Stimulated activated CD8-positive, alpha-beta memory T cell treated with anti-CD3 and anti-CD28 coated beads, Interleukin-12 subunit alpha, Interleukin-12 subunit beta, amount 100 ng/mL, for 24 hours (primary cell): ENCODE measurements around the gene GABRG3.

Experiments
- DNase-seq: peaks from one replicate; pipeline ENCODE4 v3.0.0-alpha.2; 2020; ENCODE audit errors: extremely low read depth

GABRG3 gene

DNA sequence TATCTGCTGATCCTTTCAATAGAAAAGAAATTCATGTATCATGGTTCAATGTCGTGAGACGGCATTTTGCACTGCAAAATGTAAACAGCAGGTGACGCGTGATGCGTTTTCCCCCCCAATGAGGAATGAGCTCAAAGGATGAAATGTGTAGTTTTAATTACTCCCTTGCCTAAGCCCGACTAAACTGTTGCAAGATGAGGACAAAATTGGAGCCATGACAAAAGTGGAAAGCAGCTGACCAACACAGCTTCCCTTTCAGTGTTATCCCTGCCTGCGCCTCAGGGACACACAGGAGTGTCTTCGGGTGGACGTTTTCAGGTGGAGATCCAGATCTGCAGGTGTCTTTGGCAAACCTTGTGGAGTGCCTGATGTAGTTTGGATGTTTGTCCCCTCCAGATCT is 92.0 kb downstream of the GABRG3 start:
- no peak for DNase-seq

DNA sequence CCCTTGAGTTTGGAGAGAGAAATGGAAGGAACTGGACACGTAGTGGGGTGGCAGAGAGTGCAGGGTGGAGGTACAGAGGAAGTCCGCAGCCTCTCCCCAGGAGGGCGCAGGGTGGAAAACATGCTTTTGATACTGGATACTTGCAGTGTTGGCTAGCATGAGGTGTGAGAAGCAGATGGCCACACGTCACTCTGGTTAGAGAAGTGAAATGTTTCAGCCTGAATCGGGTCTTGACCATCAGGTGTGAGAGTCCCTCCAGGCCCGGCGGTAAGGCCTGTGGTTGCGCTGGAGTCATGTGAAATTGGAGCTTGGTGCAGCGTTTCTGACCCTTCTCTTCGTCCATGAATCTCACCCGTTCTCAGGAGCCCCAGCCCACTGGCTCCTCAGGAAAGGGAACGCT is 93.1 kb downstream of the GABRG3 start:
- no peak for DNase-seq

DNA sequence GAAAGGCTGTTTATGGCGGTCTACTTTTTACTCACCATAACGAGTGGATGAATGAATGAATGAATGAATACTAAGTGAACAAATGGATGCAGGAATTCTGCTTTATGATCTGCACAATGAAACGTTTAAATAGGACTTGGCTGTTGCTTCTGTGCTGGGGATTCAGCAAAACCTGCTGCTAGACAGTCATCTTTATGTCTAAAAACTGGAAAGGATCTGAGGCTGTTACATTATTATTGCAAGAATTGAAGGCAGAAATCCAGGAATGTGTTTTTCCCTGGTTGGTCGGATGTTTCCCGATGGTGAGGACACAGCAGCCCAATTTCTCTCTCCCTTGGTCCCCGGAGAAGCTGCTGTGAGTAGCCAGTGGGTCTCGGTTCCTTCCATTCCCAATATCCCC is 94.2 kb downstream of the GABRG3 start:
- no peak for DNase-seq

DNA sequence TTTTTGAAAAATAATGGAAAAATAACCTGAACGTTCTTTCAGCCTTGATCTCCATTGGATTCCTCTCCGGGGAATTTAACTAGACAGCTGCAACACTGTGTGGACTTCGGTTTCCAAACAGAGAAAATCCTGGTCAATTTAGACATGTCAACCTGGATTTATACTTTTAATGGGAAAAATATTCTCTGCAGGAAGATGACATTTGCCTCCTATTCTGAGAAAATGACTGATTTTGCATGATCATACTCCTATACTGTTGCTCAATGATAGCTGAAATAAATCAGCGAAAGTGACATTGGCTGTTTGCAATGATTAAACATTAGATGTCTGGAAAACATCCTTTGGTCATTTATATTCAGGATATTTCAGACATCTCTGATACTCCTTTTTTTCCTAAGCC is 94.8 kb downstream of the GABRG3 start:
- DNase-seq, result no peak

- DNase-seq, result no peak
Observed at GRCh38 chr15:27066446-27066845, 95.5 kb downstream of the GABRG3 start.

- no peak for DNase-seq
Observed at GRCh38 chr15:27067175-27067574, 96.2 kb downstream of the GABRG3 start.

DNA sequence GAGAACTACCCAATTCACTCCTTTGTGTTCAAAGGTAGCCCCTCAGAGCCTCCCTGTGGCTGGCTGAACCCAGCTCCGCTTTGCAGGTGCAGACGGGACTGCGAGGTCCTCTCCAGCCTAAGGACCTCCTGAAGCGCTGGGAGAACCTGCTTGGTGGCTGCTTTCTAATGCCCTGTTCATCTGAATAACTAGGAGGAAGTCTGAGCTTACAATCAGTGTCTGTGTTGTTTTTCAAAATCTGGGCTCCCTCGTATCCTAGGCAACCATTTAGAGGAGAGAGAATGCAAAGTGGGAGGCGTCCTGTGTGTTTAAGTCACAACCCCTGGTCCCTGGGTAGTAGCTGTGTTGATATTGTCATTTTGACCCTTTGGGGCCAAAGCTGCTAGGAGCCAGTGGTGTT is 99.9 kb downstream of the GABRG3 start:
- DNase-seq, result no peak

DNA sequence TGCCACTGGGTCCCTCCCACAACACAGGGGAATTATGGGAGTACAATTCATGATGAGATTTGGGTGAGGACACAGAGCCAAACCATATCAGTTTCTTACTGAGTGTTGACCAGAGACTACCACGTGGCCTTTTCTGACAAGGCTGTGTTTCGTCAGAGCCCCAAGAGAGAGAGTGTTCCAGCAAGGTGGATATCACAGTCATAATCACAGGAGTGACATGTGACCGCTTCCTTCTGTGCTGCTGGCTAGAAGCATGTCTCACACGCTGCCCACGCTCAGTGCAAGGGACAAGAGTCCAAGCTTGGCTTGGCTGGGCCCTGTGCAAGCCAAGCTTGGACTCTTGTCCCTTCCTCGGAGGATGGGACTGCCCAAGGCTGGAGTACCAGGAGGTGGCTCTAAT is 103.2 kb downstream of the GABRG3 start:
- no peak for DNase-seq

DNA sequence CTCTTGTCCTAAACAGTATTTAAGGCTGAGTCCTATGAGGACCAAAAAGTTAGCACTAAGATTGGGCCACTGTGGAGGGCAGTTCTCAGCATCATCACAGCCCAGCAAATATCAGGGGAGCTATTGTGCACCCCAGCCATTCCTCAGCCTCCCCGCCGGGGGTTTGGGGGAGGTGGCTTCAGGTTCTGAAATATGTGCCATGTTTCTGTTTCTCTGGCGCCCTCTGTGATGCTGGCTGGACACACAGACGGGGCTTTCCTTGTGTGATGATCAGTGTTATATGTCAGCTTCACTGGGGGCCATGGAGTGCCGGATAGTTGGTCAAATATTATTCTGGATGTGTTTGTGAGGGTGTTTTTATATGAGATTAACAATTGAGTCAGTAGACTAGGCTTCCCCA is 106.8 kb downstream of the GABRG3 start:
- no peak for DNase-seq

- no peak for DNase-seq
Observed at GRCh38 chr15:27081676-27082418, 110.9 kb downstream of the GABRG3 start.

DNA sequence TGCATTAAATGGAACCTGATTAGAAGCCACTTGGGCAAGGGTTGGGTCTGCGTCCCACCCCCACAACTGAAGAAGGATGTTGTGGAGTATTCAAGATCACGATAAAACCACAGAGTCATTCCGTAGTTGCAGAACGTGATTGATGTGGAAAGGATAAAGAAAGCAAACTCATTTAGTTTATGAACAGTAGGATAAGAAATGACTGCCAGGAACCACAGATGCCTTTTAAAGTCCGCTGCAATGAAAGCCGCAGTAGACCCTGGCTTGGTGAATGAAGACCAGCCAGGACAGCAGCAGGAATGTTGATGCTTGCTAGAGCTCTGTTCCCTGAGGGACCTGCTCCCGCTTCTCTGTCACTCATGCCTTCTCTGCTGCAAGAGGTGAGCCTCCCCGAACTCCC is 111.5 kb downstream of the GABRG3 start:
- no peak for DNase-seq

- DNase-seq, result no peak
Observed at GRCh38 chr15:27084844-27085243, 113.9 kb downstream of the GABRG3 start.

GRCh38 chr15:27086149-27086548 is 115.2 kb downstream of the GABRG3 start:
- no peak for DNase-seq

DNA sequence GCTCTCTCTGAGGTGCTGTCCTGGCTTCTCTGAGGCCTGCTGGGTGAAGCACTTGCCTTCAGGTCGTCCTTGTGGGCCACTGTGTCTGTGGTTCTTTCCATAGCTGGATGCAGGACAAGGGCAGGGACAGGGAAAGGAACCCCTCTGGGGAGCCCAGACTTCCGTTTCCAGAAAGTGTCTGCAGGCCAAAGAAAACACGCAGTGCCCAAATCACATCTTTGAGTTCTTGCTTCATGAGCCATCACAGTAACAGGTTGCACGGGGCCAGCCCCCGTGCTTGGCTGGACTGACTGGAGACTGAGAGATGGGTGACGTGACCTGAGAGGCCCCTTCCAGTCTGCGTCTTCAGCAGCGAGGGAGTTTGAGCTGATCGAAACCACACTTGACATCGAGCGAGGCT is 115.8 kb downstream of the GABRG3 start:
- DNase-seq, result no peak

DNA sequence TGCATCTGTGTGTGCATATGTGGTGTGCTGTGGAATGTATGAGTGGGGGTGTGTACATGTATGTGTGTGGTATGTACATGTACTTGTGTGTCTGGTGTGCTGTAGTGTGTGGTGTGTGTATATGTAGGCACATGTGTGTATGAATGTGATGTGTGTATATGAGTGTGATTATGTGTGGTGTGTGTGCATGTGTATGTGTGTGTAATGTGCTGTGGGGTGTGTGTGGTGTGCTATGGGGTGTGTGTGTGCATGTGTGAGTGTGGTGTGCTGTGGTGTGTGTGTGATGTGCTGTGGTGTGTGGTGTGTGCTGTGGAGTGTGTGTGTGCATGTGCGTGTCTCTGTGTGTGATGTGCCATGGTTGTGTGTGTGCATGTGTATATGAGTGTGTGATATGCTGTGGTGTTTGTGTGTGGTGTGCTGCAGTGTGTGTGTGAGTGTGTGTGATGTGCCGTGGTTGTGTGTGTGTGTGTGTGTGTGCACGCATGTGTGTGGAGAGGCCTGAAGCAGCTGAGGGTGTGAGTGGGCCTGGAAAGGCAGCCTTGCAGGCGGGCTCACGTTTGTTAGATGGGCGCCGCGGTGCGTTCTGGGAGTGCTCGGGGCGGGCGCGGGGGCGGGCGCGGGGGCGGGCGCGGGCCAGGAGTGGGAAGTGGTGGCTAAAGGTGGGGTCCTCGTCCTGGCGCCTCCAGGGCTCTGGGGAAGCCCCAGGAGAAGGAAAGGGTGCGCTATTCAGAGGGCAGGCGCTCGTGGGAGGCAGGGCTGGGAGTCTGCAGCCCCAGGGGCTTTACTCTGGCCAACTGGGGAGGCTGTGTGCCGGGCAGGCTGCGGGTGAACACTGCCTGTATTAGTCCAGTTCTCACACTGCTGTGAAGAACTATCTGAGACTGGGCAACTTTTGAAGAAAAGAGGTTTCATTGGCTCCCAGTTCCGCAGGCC is 116.9 kb downstream of the GABRG3 start:
- DNase-seq, result no peak

DNA sequence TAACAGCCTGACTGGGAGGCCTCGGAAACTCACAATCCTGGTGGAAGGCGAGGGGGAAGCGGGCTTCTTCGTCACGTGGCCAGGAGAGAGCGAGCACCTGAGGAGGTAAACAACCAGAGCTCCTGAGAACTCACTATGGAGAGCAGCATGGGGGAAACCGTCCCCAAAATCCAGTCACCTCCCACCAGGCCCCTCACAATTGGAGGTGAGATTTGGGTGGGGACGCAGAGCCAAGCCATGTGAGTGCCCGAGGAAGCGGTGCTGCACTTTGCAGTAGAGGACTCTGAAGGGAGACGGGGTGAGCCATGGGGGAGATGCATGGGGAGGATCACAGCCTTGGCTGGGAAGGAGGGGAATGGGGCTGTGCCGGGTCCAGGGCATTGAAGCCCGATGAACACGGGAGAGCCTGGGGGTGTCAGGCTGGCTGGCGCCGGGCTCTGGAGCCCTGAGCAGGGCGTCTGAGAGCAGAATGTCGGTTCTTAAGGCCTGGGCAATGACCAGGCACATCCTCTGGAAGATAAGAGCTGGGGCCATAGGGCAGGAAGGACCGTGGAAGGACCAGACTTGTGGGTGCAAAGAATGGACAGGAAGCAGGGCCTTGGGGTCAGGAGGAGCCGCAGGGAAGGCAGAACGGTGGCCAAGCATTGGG is 117.7 kb downstream of the GABRG3 start:
- no peak for DNase-seq

GRCh38 chr15:27089233-27089586 is 118.2 kb downstream of the GABRG3 start:
- DNase-seq, result no peak

- no peak for DNase-seq
Observed at GRCh38 chr15:27089676-27090075, 118.7 kb downstream of the GABRG3 start.

GRCh38 chr15:27091270-27091940 is 120.4 kb downstream of the GABRG3 start:
- DNase-seq, result no peak

DNA sequence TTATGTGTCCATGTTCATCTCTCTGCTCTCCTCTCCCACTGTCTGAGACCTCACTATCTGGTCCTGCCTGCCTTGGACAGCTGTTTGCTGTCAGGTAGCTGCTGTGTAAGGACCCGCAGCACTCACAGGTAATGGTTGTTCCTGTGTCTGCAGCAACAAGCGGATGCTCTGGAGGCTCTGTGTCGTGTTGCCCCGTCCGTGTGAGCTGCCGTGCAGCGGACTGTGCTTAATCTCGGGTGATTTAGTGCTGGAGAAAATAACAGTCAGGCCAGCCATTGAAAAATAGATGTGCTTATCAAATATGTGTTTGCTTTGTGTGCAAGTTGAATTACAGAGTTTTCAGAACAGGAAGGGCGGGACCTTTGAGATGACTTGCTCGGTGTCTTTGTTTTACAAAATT is 121.4 kb downstream of the GABRG3 start:
- DNase-seq, result no peak

- DNase-seq, result no peak
Observed at GRCh38 chr15:27094235-27094634, 123.3 kb downstream of the GABRG3 start.
